ENCODE measurements around the gene VPS54. TPM values are rescaled to one million over a fixed set of nuclear protein-coding genes. Genes with fewer than 3 reads are reported as not detected.
A peak's percentile ranks its signal among the peaks of the same experiment; 100 is the strongest.

Gene VPS54
- total and polyA plus RNA-seq, 9 of the 15 experiments (the other 6 are each of a cell fraction or from before 2014, with no cell fraction given), result 4.9 to 23.2 (median 13.2) TPM

GRCh38 chr2:64013053-64013452 is 6.2 kb downstream of the VPS54 start:
- ATAC-seq (peak; percentile 31; the same call in 1 of the 3 replicates), DNase-seq (ENCODE audit: extremely low read depth in 1 of 4, low spot score in 3 of 4) (no peak), FAIRE-seq (no peak)
- POLR2A ChIA-PET, result no interaction called here
- no TSS peak for BruUV-seq (replicated peaks)
- H3K4me3 ChIP-seq, result no peak overlapping the region
- no peaks in the 10 kb centered on the region for H3K27me3 ChIP-seq (ENCODE audit: control insufficient read depth in 2 of 2, insufficient read depth in 2 of 2, low read length in 2 of 2)
- no peaks in the 10 kb centered on the region for H3K9me3 ChIP-seq (replicated peaks; ENCODE audit: control insufficient read depth, insufficient read depth, low read depth, low read length)
- intact Hi-C loops (cut with micrococcal nuclease), result no loop called here
- H4K20me1 ChIP-seq (replicated peaks; ENCODE audit: control insufficient read depth, insufficient read depth, low read length), result no peaks in the 10 kb centered on the region
- no peak overlapping the region for H2AFZ ChIP-seq (ENCODE audit: low read depth, low read length)
- H3K4me2 ChIP-seq (ENCODE audit: insufficient read depth, low read length), result no peak overlapping the region
- WGBS (ENCODE audit: insufficient coverage, low coverage, missing lambda C conversion rate), result 53% methylated on average over 2 of the region's 2 CpGs
- peaks cover 88% of the 10 kb centered on the region for H3K79me2 ChIP-seq (ENCODE audit: control insufficient read depth, insufficient read depth, low read length)
- no peak overlapping the region for H3K9ac ChIP-seq (ENCODE audit: insufficient read depth in 1 of 2, low read depth in 2 of 2, low read length in 2 of 2)
- in situ Hi-C loops (cut with MboI), result no loop called here
- H3K4me1 ChIP-seq (replicated peaks in 1 of 2; ENCODE audit: control insufficient read depth in 2 of 2, insufficient read depth in 2 of 2, low read length in 2 of 2), result peaks cover 3 to 7% of the 10 kb centered on the region in 2 experiments; a peak in 3 of 5 replicates
- no peaks in the 10 kb centered on the region for H3K9me1 ChIP-seq (ENCODE audit: control insufficient read depth, insufficient read depth, low read length)
- no peaks in the 10 kb centered on the region; the same call in 2 of the 3 replicates for H3K36me3 ChIP-seq (ENCODE audit: control insufficient read depth, insufficient read depth, low read length)
- CTCF ChIA-PET (ENCODE audit: low intra/inter-chr PET ratio), result no interaction called here
- no peak overlapping the region for H3K27ac ChIP-seq (ENCODE audit: extremely low read depth, low read depth, low read length)
- TF ChIP-seq RREB1 (CRISPR knock-in tag; IDR thresholded peaks at IDR 0.05) (no peak), MCM2 (IDR thresholded peaks at IDR 0.05; ENCODE audit: low read depth) (no peak), ZHX1 (conservative IDR thresholded peaks at IDR 0.05; ENCODE audit: low read length) (no peak), TAL1 (IDR thresholded peaks at IDR 0.05) (peak; percentile 26; the same call in 1 of the 2 replicates), NFRKB (IDR thresholded peaks at IDR 0.05; ENCODE audit: low read depth) (no peak), SAP30 (IDR thresholded peaks at IDR 0.05; ENCODE audit: borderline replicate concordance, insufficient read depth, low read depth, low read length, poor library complexity, severe bottlenecking) (no peak), ZNF707 (CRISPR knock-in tag; conservative IDR thresholded peaks at IDR 0.05) (no peak), SP2 (IDR thresholded peaks at IDR 0.05; ENCODE audit: extremely low read depth, low read depth, low read length, poor library complexity, severe bottlenecking) (no peak), CAMTA2 (CRISPR knock-in tag; conservative IDR thresholded peaks at IDR 0.05) (no peak), MECOM (CRISPR knock-in tag; IDR thresholded peaks at IDR 0.05) (no peak), ZKSCAN8 (CRISPR knock-in tag; IDR thresholded peaks at IDR 0.05) (no peak), ARNT (IDR thresholded peaks at IDR 0.05) (no peak), ZNF449 (CRISPR knock-in tag; IDR thresholded peaks at IDR 0.05) (no peak)

Measured in K562 (cell line).